WTC11 (cell line): ENCODE results near the gene CDYL.

Experiments used
- AFF4 ChIP-seq: sonication (generic); formaldehyde crosslinking; IDR thresholded peaks from 2 replicates; pipeline ENCODE4 v1.8.1; 2023; ENCODE audit warnings: mild to moderate bottlenecking, missing genetic modification reagents, borderline replicate concordance
- EMX1 ChIP-seq: fragments of 250-450 bp; sonication (Bioruptor Pico); IDR thresholded peaks from 2 replicates; pipeline ENCODE4 v1.8.0; 2021; ENCODE audit warnings: mild to moderate bottlenecking
- JUN ChIP-seq: sonication (generic); formaldehyde crosslinking; IDR thresholded peaks from 2 replicates; pipeline ENCODE4 v1.8.0; 2023; ENCODE audit warnings: mild to moderate bottlenecking, missing genetic modification reagents
- NR1H2 ChIP-seq: sonication (generic); formaldehyde crosslinking; IDR thresholded peaks from 2 replicates; pipeline ENCODE4 v1.9.0; 2021; ENCODE audit warnings: mild to moderate bottlenecking, moderate library complexity, missing genetic modification reagents
- NR3C1 ChIP-seq: sonication (generic); formaldehyde crosslinking; conservative IDR thresholded peaks from 2 replicates; pipeline ENCODE4 v1.8.1; 2023; ENCODE audit warnings: low read depth, mild to moderate bottlenecking, missing genetic modification reagents
- TF ChIP-seq, protein P1 (sequence below): fragments of 200-600 bp; IDR thresholded peaks from 2 replicates; pipeline ENCODE4 v1.8.0; 2022; ENCODE audit warnings: antibody characterized with exemption
- TF ChIP-seq, protein P2 (sequence below): sonication (generic); formaldehyde crosslinking; IDR thresholded peaks from 2 replicates; pipeline ENCODE4 v1.8.0; 2022; ENCODE audit warnings: mild to moderate bottlenecking, missing genetic modification reagents
- TF ChIP-seq, protein P3 (sequence below): sonication (generic); formaldehyde crosslinking; conservative IDR thresholded peaks from 2 replicates; pipeline ENCODE4 v1.8.1; 2022; ENCODE audit warnings: mild to moderate bottlenecking, missing genetic modification reagents

- TF ChIP-seq, protein P1, sequence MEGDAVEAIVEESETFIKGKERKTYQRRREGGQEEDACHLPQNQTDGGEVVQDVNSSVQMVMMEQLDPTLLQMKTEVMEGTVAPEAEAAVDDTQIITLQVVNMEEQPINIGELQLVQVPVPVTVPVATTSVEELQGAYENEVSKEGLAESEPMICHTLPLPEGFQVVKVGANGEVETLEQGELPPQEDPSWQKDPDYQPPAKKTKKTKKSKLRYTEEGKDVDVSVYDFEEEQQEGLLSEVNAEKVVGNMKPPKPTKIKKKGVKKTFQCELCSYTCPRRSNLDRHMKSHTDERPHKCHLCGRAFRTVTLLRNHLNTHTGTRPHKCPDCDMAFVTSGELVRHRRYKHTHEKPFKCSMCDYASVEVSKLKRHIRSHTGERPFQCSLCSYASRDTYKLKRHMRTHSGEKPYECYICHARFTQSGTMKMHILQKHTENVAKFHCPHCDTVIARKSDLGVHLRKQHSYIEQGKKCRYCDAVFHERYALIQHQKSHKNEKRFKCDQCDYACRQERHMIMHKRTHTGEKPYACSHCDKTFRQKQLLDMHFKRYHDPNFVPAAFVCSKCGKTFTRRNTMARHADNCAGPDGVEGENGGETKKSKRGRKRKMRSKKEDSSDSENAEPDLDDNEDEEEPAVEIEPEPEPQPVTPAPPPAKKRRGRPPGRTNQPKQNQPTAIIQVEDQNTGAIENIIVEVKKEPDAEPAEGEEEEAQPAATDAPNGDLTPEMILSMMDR, result no peak
- TF ChIP-seq JUN (CRISPR knock-in tag) (no peak), EMX1 (no peak), NR3C1 (CRISPR knock-in tag) (no peak), AFF4 (CRISPR knock-in tag) (no peak), NR1H2 (CRISPR knock-in tag) (no peak)
- TF ChIP-seq, protein P2, sequence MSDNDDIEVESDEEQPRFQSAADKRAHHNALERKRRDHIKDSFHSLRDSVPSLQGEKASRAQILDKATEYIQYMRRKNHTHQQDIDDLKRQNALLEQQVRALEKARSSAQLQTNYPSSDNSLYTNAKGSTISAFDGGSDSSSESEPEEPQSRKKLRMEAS (CRISPR knock-in tag), result no peak
- TF ChIP-seq, protein P3, sequence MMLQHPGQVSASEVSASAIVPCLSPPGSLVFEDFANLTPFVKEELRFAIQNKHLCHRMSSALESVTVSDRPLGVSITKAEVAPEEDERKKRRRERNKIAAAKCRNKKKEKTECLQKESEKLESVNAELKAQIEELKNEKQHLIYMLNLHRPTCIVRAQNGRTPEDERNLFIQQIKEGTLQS (CRISPR knock-in tag), result no peak
Observed at GRCh38 chr6:4819706-4820283, 43.6 kb downstream of the CDYL start.
